HG03280 (cell line): ENCODE data around the gene MT1G.
"Not testable (repeated sequence)": the region's sequence is repeated elsewhere in the genome, so short reads cannot be mapped to it uniquely, and the experiment has no call there.

Experiments used
- ATAC-seq: cut with Tn5 transposase; IDR thresholded peaks from one replicate; pipeline ENCODE4 v1.9.1; 2021; ENCODE audit warnings: mild to moderate bottlenecking, moderate library complexity; ENCODE audit not compliant: unreplicated experiment

MT1G gene

GRCh38 chr16:56684926-56685590 lies 17.2 kb upstream of the MT1G start:
- ATAC-seq = no peak

- ATAC-seq = no peak
Measured at GRCh38 chr16:56684256-56684925, 16.5 kb upstream of the MT1G start.

- ATAC-seq = no peak
Measured at GRCh38 chr16:56683424-56684172, 15.7 kb upstream of the MT1G start.

GRCh38 chr16:56682703-56683397 lies 15.0 kb upstream of the MT1G start:
- ATAC-seq = peak; percentile 6

- peak; percentile 99 for ATAC-seq
Measured at GRCh38 chr16:56681939-56682702, 14.3 kb upstream of the MT1G start, which contains the start of gene MT1X. Gene MT1X, plus strand, starts transcription at chr16:56682470. Its CDS starts 71 bp downstream, at chr16:56682541.

GRCh38 chr16:56679818-56680217 lies 12.0 kb upstream of the MT1G start:
- no peak for ATAC-seq

- ATAC-seq = no peak
Measured at GRCh38 chr16:56679078-56679730, 11.3 kb upstream of the MT1G start.

GRCh38 chr16:56677474-56677873 lies 9.6 kb upstream of the MT1G start:
- ATAC-seq = no peak

GRCh38 chr16:56675685-56676210 lies 7.9 kb upstream of the MT1G start:
- ATAC-seq = no peak

GRCh38 chr16:56674570-56674969 lies 6.7 kb upstream of the MT1G start:
- ATAC-seq = not testable (repeated sequence)

GRCh38 chr16:56673921-56674320 lies 6.1 kb upstream of the MT1G start:
- ATAC-seq = no peak

GRCh38 chr16:56672761-56673536 lies 5.1 kb upstream of the MT1G start:
- ATAC-seq = no peak

- ATAC-seq = not testable (repeated sequence)
Measured at GRCh38 chr16:56672171-56672570, 4.3 kb upstream of the MT1G start.

GRCh38 chr16:56671691-56672090 lies 3.8 kb upstream of the MT1G start:
- not testable (repeated sequence) for ATAC-seq

GRCh38 chr16:56670620-56670934 lies 2.7 kb upstream of the MT1G start:
- ATAC-seq = no peak

GRCh38 chr16:56669840-56670619 lies 2.2 kb upstream of the MT1G start:
- no peak for ATAC-seq

GRCh38 chr16:56669005-56669839 lies 1.4 kb upstream of the MT1G start, which contains the start of gene MT1H:
Gene MT1H, plus strand, starts transcription at chr16:56669814. Its CDS starts 71 bp downstream, at chr16:56669885.
- ATAC-seq = no peak
